BLaER1 (cell line): ENCODE measurements around the gene RSKR.
"Not testable (repeated sequence)": the region's sequence is repeated elsewhere in the genome, so short reads cannot be mapped to it uniquely, and the experiment has no call there.

ENCODE experiments used
- H3K27ac ChIP-seq: shearing (Covaris generic); formaldehyde crosslinking; 2 replicates; pipeline ENCODE4 v1.8.1; 2022
- H3K27me3 ChIP-seq: shearing (Covaris generic); formaldehyde crosslinking; 2 replicates; pipeline ENCODE4 v1.8.1; 2022
- H3K36me3 ChIP-seq: shearing (Covaris generic); formaldehyde crosslinking; 2 replicates; pipeline ENCODE4 v1.8.1; 2022
- H3K4me1 ChIP-seq: shearing (Covaris generic); formaldehyde crosslinking; 2 replicates; pipeline ENCODE4 v1.8.1; 2022
- H3K4me2 ChIP-seq: shearing (Covaris generic); formaldehyde crosslinking; 2 replicates; pipeline ENCODE4 v1.8.1; 2022
- H3K4me3 ChIP-seq: shearing (Covaris generic); formaldehyde crosslinking; 2 replicates; pipeline ENCODE4 v1.8.1; 2022
- H3K9ac ChIP-seq: shearing (Covaris generic); formaldehyde crosslinking; 2 replicates; pipeline ENCODE4 v1.8.1; 2022
- H3K9me3 ChIP-seq: shearing (Covaris generic); formaldehyde crosslinking; 2 replicates; pipeline ENCODE4 v1.8.1; 2022
- H4K20me1 ChIP-seq: shearing (Covaris generic); formaldehyde crosslinking; 2 replicates; pipeline ENCODE4 v1.8.1; 2022
- Cebpa-rat ChIP-seq: shearing (Covaris generic); IDR thresholded peaks from 2 replicates; pipeline ENCODE4 v1.8.1; 2022

RSKR gene

GRCh38 chr17:28613931-28614381, at the start of gene RSKR:
TSS of gene RSKR (minus strand) at chr17:28614185. CDS start at chr17:28614161, 24 bp downstream.
- Histone ChIP-seq H3K9ac (no peak within 1 kb of the TSS; the same call in 1 of the 2 replicates), H3K27ac (no peak within 1 kb of the TSS), H3K4me2 (peak within 1 kb of the TSS; percentile 41; the same call in 1 of the 2 replicates), H3K4me1 (peaks cover 30% of the 10 kb centered on the region), H3K4me3 (no peak within 1 kb of the TSS), H3K9me3 (no peaks in the 10 kb centered on the region), H4K20me1 (peaks cover 29% of the 10 kb centered on the region), H3K27me3 (no peaks in the 10 kb centered on the region), H3K36me3 (peaks cover 99% of the 10 kb centered on the region)
- no peak for TF ChIP-seq Cebpa-rat

GRCh38 chr17:28663723-28664122, 49.7 kb upstream of the RSKR start:
- no peak overlapping the region for H3K27ac ChIP-seq
- no peak overlapping the region for H3K9ac ChIP-seq
- H3K4me3 ChIP-seq, result no peak overlapping the region

GRCh38 chr17:28662527-28662829, 48.5 kb upstream of the RSKR start:
- no peaks in the 10 kb centered on the region for H3K27me3 ChIP-seq
- H3K4me3 ChIP-seq, result peak overlapping the region; percentile 88
- peaks cover 17% of the 10 kb centered on the region for H3K9me3 ChIP-seq
- H3K36me3 ChIP-seq, result peaks cover 52% of the 10 kb centered on the region
- H3K4me1 ChIP-seq, result peaks cover 43% of the 10 kb centered on the region
- H3K4me2 ChIP-seq, result peak overlapping the region; percentile 93
- H4K20me1 ChIP-seq, result peaks cover 75% of the 10 kb centered on the region
- H3K27ac ChIP-seq, result peak overlapping the region; percentile 91
- no peak for TF ChIP-seq Cebpa-rat
- peak overlapping the region; percentile 90 for H3K9ac ChIP-seq

More at GRCh38 chr17:28663723-28664122, 49.7 kb upstream of the RSKR start:
- peaks cover 80% of the 10 kb centered on the region for H4K20me1 ChIP-seq
- no peaks in the 10 kb centered on the region for H3K27me3 ChIP-seq
- peaks cover 43% of the 10 kb centered on the region for H3K4me1 ChIP-seq
- H3K36me3 ChIP-seq, result peaks cover 52% of the 10 kb centered on the region
- peak overlapping the region; percentile 93 for H3K4me2 ChIP-seq
- no peak for TF ChIP-seq Cebpa-rat
- peaks cover 16% of the 10 kb centered on the region for H3K9me3 ChIP-seq

GRCh38 chr17:28661635-28662526, 47.9 kb upstream of the RSKR start, which contains the start of the genes SDF2 and SUPT6H:
TSS of gene SDF2 (minus strand) at chr17:28661906. CDS start at chr17:28661876, 30 bp downstream.
TSS of gene SUPT6H (plus strand) at chr17:28662205. CDS start at chr17:28673402, 11,197 bp downstream.
- peaks cover 17% of the 10 kb centered on the region for H3K9me3 ChIP-seq
- H3K36me3 ChIP-seq, result peaks cover 58% of the 10 kb centered on the region
- peak within 1 kb of the TSS; percentile 88 for H3K4me3 ChIP-seq
- H3K9ac ChIP-seq, result peak within 1 kb of the TSS; percentile 90
- TF ChIP-seq Cebpa-rat, result no peak
- H3K27ac ChIP-seq, result peak within 1 kb of the TSS; percentile 91
- peaks cover 43% of the 10 kb centered on the region for H3K4me1 ChIP-seq
- peak within 1 kb of the TSS; percentile 93 for H3K4me2 ChIP-seq
- no peaks in the 10 kb centered on the region for H3K27me3 ChIP-seq
- peaks cover 78% of the 10 kb centered on the region for H4K20me1 ChIP-seq

- H3K27ac ChIP-seq, H3K4me2 ChIP-seq, H3K27me3 ChIP-seq, H3K4me3 ChIP-seq, H3K9ac ChIP-seq: not testable (repeated sequence)
- Histone ChIP-seq H3K36me3 (peaks cover 61% of the 10 kb centered on the region), H3K4me1 (peaks cover 34% of the 10 kb centered on the region), H4K20me1 (peaks cover 78% of the 10 kb centered on the region), H3K9me3 (peaks cover 17% of the 10 kb centered on the region)
These were observed 45.5 kb upstream of the RSKR start for GRCh38 chr17:28659497-28659881.

- peaks cover 78% of the 10 kb centered on the region for H4K20me1 ChIP-seq
- H3K4me3 ChIP-seq, H3K27me3 ChIP-seq, H3K4me2 ChIP-seq, H3K9ac ChIP-seq, H3K27ac ChIP-seq: not testable (repeated sequence)
- peaks cover 64% of the 10 kb centered on the region for H3K36me3 ChIP-seq
- H3K4me1 ChIP-seq, result peaks cover 28% of the 10 kb centered on the region
- peaks cover 17% of the 10 kb centered on the region for H3K9me3 ChIP-seq
These were observed 44.9 kb upstream of the RSKR start for GRCh38 chr17:28658766-28659496.

- H3K4me1 ChIP-seq, result peaks cover 22% of the 10 kb centered on the region
- peaks cover 77% of the 10 kb centered on the region for H4K20me1 ChIP-seq
- H3K4me2 ChIP-seq, H3K4me3 ChIP-seq, H3K9ac ChIP-seq, H3K27me3 ChIP-seq, H3K27ac ChIP-seq: not testable (repeated sequence)
- H3K9me3 ChIP-seq, result peaks cover 17% of the 10 kb centered on the region
- peaks cover 70% of the 10 kb centered on the region for H3K36me3 ChIP-seq
These were observed 44.4 kb upstream of the RSKR start for GRCh38 chr17:28658342-28658741.

GRCh38 chr17:28657756-28658155, 43.8 kb upstream of the RSKR start:
- Histone ChIP-seq H3K4me2 (no peak overlapping the region), H4K20me1 (peaks cover 74% of the 10 kb centered on the region), H3K9ac (no peak overlapping the region), H3K9me3 (peaks cover 17% of the 10 kb centered on the region), H3K36me3 (peaks cover 75% of the 10 kb centered on the region), H3K4me1 (peaks cover 16% of the 10 kb centered on the region), H3K27me3 (no peaks in the 10 kb centered on the region), H3K27ac (no peak overlapping the region), H3K4me3 (no peak overlapping the region)
- TF ChIP-seq Cebpa-rat, result no peak

- peaks cover 2% of the 10 kb centered on the region; the same call in 1 of the 2 replicates for H3K4me1 ChIP-seq
- no peak for TF ChIP-seq Cebpa-rat
- no peaks in the 10 kb centered on the region for H3K27me3 ChIP-seq
- no peak overlapping the region for H3K4me2 ChIP-seq
- peaks cover 75% of the 10 kb centered on the region for H4K20me1 ChIP-seq
- H3K9ac ChIP-seq, result no peak overlapping the region
- no peak overlapping the region for H3K27ac ChIP-seq
- peaks cover 15% of the 10 kb centered on the region for H3K9me3 ChIP-seq
- peaks cover 95% of the 10 kb centered on the region for H3K36me3 ChIP-seq
- H3K4me3 ChIP-seq, result no peak overlapping the region
These were observed 41.2 kb upstream of the RSKR start for GRCh38 chr17:28655160-28655559.

- H3K27me3 ChIP-seq, result no peaks in the 10 kb centered on the region
- H4K20me1 ChIP-seq, result peaks cover 25% of the 10 kb centered on the region
- no peak overlapping the region for H3K4me3 ChIP-seq
- no peak overlapping the region for H3K9ac ChIP-seq
- H3K36me3 ChIP-seq, result peaks cover 56% of the 10 kb centered on the region
- peaks cover 25% of the 10 kb centered on the region for H3K4me1 ChIP-seq
- H3K4me2 ChIP-seq, result no peak overlapping the region
- H3K27ac ChIP-seq, result no peak overlapping the region
- H3K9me3 ChIP-seq, result no peaks in the 10 kb centered on the region
- no peak for TF ChIP-seq Cebpa-rat
These were observed 34.7 kb upstream of the RSKR start for GRCh38 chr17:28648698-28649097.
